ENCODE data around the gene CD99. TPM values are rescaled to one million over a fixed set of nuclear protein-coding genes. Genes with fewer than 3 reads are reported as not detected.
"Not testable (repeated sequence)": the region's sequence is repeated elsewhere in the genome, so short reads cannot be mapped to it uniquely, and the experiment has no call there.

The CD99 gene
- total RNA-seq, 2 donors from 2014 or later = 227 to 275 TPM

GRCh38 chrX:2710041-2710840 is 19.1 kb downstream of the CD99 start:
- ATAC-seq (peak; percentile 75), DNase-seq (no peak)
- no peaks in the 10 kb centered on the region for H3K9me3 ChIP-seq (ENCODE audit: control insufficient read depth, low read length, poor library complexity, severe bottlenecking)
- H3K4me3 Mint-ChIP-seq = peak overlapping the region; percentile 91
- H3K27me3 Mint-ChIP-seq = no peaks in the 10 kb centered on the region
- no peaks in the 10 kb centered on the region for H3K36me3 Mint-ChIP-seq (ENCODE audit: low read depth)
- peaks cover 58% of the 10 kb centered on the region for H3K4me1 Mint-ChIP-seq
- H3K27ac Mint-ChIP-seq = peak overlapping the region; percentile 93

GRCh38 chrX:2711441-2711840 is 20.3 kb downstream of the CD99 start:
- Mint-ChIP-seq H3K27me3 (no peaks in the 10 kb centered on the region), H3K4me1 (peaks cover 54% of the 10 kb centered on the region), H3K27ac (peak overlapping the region; percentile 93), H3K4me3 (no peak overlapping the region), H3K36me3 (ENCODE audit: low read depth) (no peaks in the 10 kb centered on the region)
- DNase-seq = no peak
- no peaks in the 10 kb centered on the region for H3K9me3 ChIP-seq (ENCODE audit: control insufficient read depth, low read length, poor library complexity, severe bottlenecking)
- ATAC-seq = no peak

- H3K9me3 ChIP-seq (ENCODE audit: control insufficient read depth, low read length, poor library complexity, severe bottlenecking) = no peaks in the 10 kb centered on the region
- ATAC-seq (no peak), DNase-seq (no peak)
- peaks cover 53% of the 10 kb centered on the region for H3K4me1 Mint-ChIP-seq
- no peaks in the 10 kb centered on the region for H3K27me3 Mint-ChIP-seq
- no peak overlapping the region for H3K27ac Mint-ChIP-seq
- H3K4me3 Mint-ChIP-seq = no peak overlapping the region
- no peaks in the 10 kb centered on the region for H3K36me3 Mint-ChIP-seq (ENCODE audit: low read depth)
Measured at GRCh38 chrX:2712428-2712827, 21.3 kb downstream of the CD99 start.

- H3K4me3 Mint-ChIP-seq = no peak overlapping the region
- no peaks in the 10 kb centered on the region for H3K36me3 Mint-ChIP-seq (ENCODE audit: low read depth)
- peaks cover 48% of the 10 kb centered on the region for H3K4me1 Mint-ChIP-seq
- H3K27ac Mint-ChIP-seq = no peak overlapping the region
- DNase-seq = no peak
- ATAC-seq = no peak
- H3K27me3 Mint-ChIP-seq = no peaks in the 10 kb centered on the region
- H3K9me3 ChIP-seq (ENCODE audit: control insufficient read depth, low read length, poor library complexity, severe bottlenecking) = no peaks in the 10 kb centered on the region
Measured at GRCh38 chrX:2712890-2713840, 22.1 kb downstream of the CD99 start.

GRCh38 chrX:2714551-2714950 is 23.5 kb downstream of the CD99 start:
- Mint-ChIP-seq H3K27ac (peak overlapping the region; percentile 84), H3K27me3 (no peaks in the 10 kb centered on the region), H3K36me3 (ENCODE audit: low read depth) (no peaks in the 10 kb centered on the region), H3K4me1 (peaks cover 34% of the 10 kb centered on the region), H3K4me3 (no peak overlapping the region)
- DNase-seq (no peak), ATAC-seq (no peak)
- no peaks in the 10 kb centered on the region for H3K9me3 ChIP-seq (ENCODE audit: control insufficient read depth, low read length, poor library complexity, severe bottlenecking)

GRCh38 chrX:2715066-2715600 is 24.0 kb downstream of the CD99 start:
- no peak overlapping the region for H3K4me3 Mint-ChIP-seq
- H3K27me3 Mint-ChIP-seq = no peaks in the 10 kb centered on the region
- ATAC-seq = no peak
- H3K4me1 Mint-ChIP-seq = peaks cover 29% of the 10 kb centered on the region
- DNase-seq = no peak
- peak overlapping the region; percentile 84 for H3K27ac Mint-ChIP-seq
- H3K36me3 Mint-ChIP-seq (ENCODE audit: low read depth) = no peaks in the 10 kb centered on the region
- H3K9me3 ChIP-seq (ENCODE audit: control insufficient read depth, low read length, poor library complexity, severe bottlenecking) = no peaks in the 10 kb centered on the region

- no peak for ATAC-seq
- no peak for DNase-seq
- H3K27me3 Mint-ChIP-seq = no peaks in the 10 kb centered on the region
- H3K4me1 Mint-ChIP-seq = peaks cover 20% of the 10 kb centered on the region
- H3K27ac Mint-ChIP-seq = peak overlapping the region; percentile 84
- H3K9me3 ChIP-seq (ENCODE audit: control insufficient read depth, low read length, poor library complexity, severe bottlenecking) = no peaks in the 10 kb centered on the region
- no peaks in the 10 kb centered on the region for H3K36me3 Mint-ChIP-seq (ENCODE audit: low read depth)
- no peak overlapping the region for H3K4me3 Mint-ChIP-seq
Measured at GRCh38 chrX:2717312-2717711, 26.2 kb downstream of the CD99 start.

- Mint-ChIP-seq H3K4me1 (peaks cover 21% of the 10 kb centered on the region), H3K27ac (peak overlapping the region; percentile 79), H3K4me3 (no peak overlapping the region), H3K27me3 (no peaks in the 10 kb centered on the region), H3K36me3 (ENCODE audit: low read depth) (peaks cover 4% of the 10 kb centered on the region)
- H3K9me3 ChIP-seq (ENCODE audit: control insufficient read depth, low read length, poor library complexity, severe bottlenecking) = no peaks in the 10 kb centered on the region
- no peak for ATAC-seq
- no peak for DNase-seq
Measured at GRCh38 chrX:2718821-2719220, 27.7 kb downstream of the CD99 start.

- no peaks in the 10 kb centered on the region for H3K9me3 ChIP-seq (ENCODE audit: control insufficient read depth, low read length, poor library complexity, severe bottlenecking)
- no peak for DNase-seq
- Mint-ChIP-seq H3K4me1 (peaks cover 19% of the 10 kb centered on the region), H3K27ac (no peak overlapping the region), H3K4me3 (no peak overlapping the region), H3K27me3 (no peaks in the 10 kb centered on the region), H3K36me3 (ENCODE audit: low read depth) (peaks cover 4% of the 10 kb centered on the region)
- ATAC-seq = no peak
Measured at GRCh38 chrX:2719774-2720447, 28.8 kb downstream of the CD99 start.

GRCh38 chrX:2723286-2723879 is 32.3 kb downstream of the CD99 start:
- peaks cover 8% of the 10 kb centered on the region for H3K4me1 Mint-ChIP-seq
- no peak overlapping the region for H3K4me3 Mint-ChIP-seq
- H3K27ac Mint-ChIP-seq = peak overlapping the region; percentile 67
- no peak for ATAC-seq
- H3K9me3 ChIP-seq (ENCODE audit: control insufficient read depth, low read length, poor library complexity, severe bottlenecking) = no peaks in the 10 kb centered on the region
- DNase-seq = no peak
- H3K27me3 Mint-ChIP-seq = no peaks in the 10 kb centered on the region
- peaks cover 8% of the 10 kb centered on the region for H3K36me3 Mint-ChIP-seq (ENCODE audit: low read depth)

GRCh38 chrX:2727264-2727663 is 36.2 kb downstream of the CD99 start:
- H3K4me1 Mint-ChIP-seq; ATAC-seq; H3K4me3 Mint-ChIP-seq; H3K9me3 ChIP-seq (ENCODE audit: control insufficient read depth, low read length, poor library complexity, severe bottlenecking); H3K27me3 Mint-ChIP-seq; H3K27ac Mint-ChIP-seq; DNase-seq: not testable (repeated sequence)
- H3K36me3 Mint-ChIP-seq (ENCODE audit: low read depth) = peaks cover 10% of the 10 kb centered on the region

- Mint-ChIP-seq H3K4me3 (no peak overlapping the region), H3K4me1 (peaks cover 9% of the 10 kb centered on the region), H3K27me3 (no peaks in the 10 kb centered on the region), H3K27ac (peak overlapping the region; percentile 66), H3K36me3 (ENCODE audit: low read depth) (peaks cover 16% of the 10 kb centered on the region)
- no peak for ATAC-seq
- no peaks in the 10 kb centered on the region for H3K9me3 ChIP-seq (ENCODE audit: control insufficient read depth, low read length, poor library complexity, severe bottlenecking)
- no peak for DNase-seq
Measured at GRCh38 chrX:2732076-2732475, 41.0 kb downstream of the CD99 start.

Data from T-helper 17 cell (primary cell).